ENCODE measurements around the gene C1R.

- no peak for TF ChIP-seq POLR2AphosphoS5 (IDR thresholded peaks at IDR 0.05; ENCODE audit: low read depth, low read length)
- no peak for TF ChIP-seq GABPA (IDR thresholded peaks at IDR 0.05; ENCODE audit: low read depth)
- TF ChIP-seq CTCF (IDR thresholded peaks at IDR 0.05), result no peak
- no peak for TF ChIP-seq NRF1 (IDR thresholded peaks at IDR 0.05; ENCODE audit: low read depth, low read length)
- no peak for TF ChIP-seq MAX (IDR thresholded peaks at IDR 0.05; ENCODE audit: low read depth)
- TF ChIP-seq SMC3 (IDR thresholded peaks at IDR 0.05; ENCODE audit: low read depth, low read length), result no peak
- TF ChIP-seq EZH2phosphoT487 (IDR thresholded peaks at IDR 0.05; ENCODE audit: borderline replicate concordance, low read depth), result no peak
- no peak for TF ChIP-seq EP300 (IDR thresholded peaks at IDR 0.05; ENCODE audit: borderline replicate concordance in 1 of 2, low read depth in 1 of 2, low read length in 1 of 2)
- TF ChIP-seq JUND (IDR thresholded peaks at IDR 0.05), result no peak
- TF ChIP-seq REST (IDR thresholded peaks at IDR 0.05; ENCODE audit: low read depth, low read length), result no peak
- no peak for TF ChIP-seq SIN3A (IDR thresholded peaks at IDR 0.05; ENCODE audit: borderline replicate concordance, low read depth, low read length)
- TF ChIP-seq YY1 (IDR thresholded peaks at IDR 0.05; ENCODE audit: low read depth), result no peak
Observed at GRCh38 chr12:7072554-7072953, 19.7 kb downstream of the C1R start.

Data from SK-N-SH (cell line).